ENCODE data around the gene DIRAS1.
"Not testable (repeated sequence)": the region's sequence is repeated elsewhere in the genome, so short reads cannot be mapped to it uniquely, and the experiment has no call there.

Gene DIRAS1

DNA sequence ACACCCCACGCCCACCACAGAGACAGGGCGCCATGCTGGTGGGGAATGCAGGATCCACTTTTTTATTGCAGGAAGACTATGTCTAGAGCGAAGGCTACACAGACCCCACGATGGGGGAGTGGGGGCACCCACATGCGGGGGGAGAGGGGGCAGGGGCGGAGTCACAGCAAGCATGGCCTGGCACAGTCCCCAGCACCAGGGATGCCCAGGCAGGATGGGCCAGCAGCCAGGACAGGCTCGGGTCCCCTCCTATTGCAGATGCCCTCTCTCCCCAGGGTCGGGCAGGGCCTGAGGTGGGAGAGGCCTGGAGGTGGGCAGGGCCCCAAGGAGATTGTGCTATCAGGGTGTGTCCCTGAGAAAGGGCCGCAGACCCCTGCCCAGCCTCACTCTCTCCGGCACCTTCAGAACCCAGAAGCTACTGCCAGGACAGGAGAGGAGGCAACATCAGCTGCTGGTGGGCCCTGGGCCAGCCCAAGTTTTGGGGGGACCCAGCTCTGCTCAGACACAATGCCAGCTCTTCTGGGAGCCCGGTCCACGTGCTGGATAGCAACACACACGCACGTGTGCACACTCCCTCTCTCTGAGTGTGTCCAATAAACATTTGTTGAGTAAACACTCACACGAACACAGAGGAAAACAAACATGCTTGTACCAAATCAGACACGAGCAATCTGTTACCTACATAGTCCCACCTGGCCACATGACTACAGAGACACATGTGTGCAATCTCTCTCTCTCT lies 6.5 kb downstream of the DIRAS1 start:
- Mint-ChIP-seq H3K4me3 (no peak overlapping the region), H3K4me1 (ENCODE audit: low read depth) (no peaks in the 10 kb centered on the region), H3K27me3 (ENCODE audit: low read depth) (peaks cover 6% of the 10 kb centered on the region)

GRCh38 chr19:2714102-2714501 lies 7.1 kb downstream of the DIRAS1 start:
- not testable (repeated sequence) for H3K27ac Mint-ChIP-seq; H3K36me3 Mint-ChIP-seq (ENCODE audit: low read depth); H3K4me1 Mint-ChIP-seq (ENCODE audit: low read depth); H3K27me3 Mint-ChIP-seq (ENCODE audit: low read depth); H3K4me3 Mint-ChIP-seq
- H3K9me3 Mint-ChIP-seq, result peaks cover 11% of the 10 kb centered on the region

More for the DNA sequence above, 6.5 kb downstream of the DIRAS1 start:
- Mint-ChIP-seq H3K27ac (no peak overlapping the region), H3K9me3 (peaks cover 11% of the 10 kb centered on the region), H3K36me3 (ENCODE audit: low read depth) (no peaks in the 10 kb centered on the region)

DNA sequence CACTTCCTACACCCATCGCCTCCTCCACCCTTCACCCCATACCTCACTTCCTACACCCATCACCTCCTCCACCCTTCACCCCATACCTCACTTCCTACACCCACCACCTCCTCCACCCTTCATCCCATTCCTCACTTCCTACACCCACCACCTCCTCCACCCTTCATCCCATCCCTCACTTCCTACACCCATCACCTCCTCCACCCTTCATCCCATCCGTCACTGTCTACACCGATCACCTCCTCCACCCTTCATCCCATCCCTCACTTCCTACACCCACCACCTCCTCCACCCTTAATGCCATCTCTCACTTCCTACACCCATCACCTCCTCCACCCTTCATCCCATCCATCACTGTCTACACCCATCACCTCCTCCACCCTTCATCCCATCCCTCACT lies 8.0 kb downstream of the DIRAS1 start:
- not testable (repeated sequence) for H3K36me3 Mint-ChIP-seq (ENCODE audit: low read depth); H3K4me1 Mint-ChIP-seq (ENCODE audit: low read depth); H3K27me3 Mint-ChIP-seq (ENCODE audit: low read depth); H3K27ac Mint-ChIP-seq; H3K4me3 Mint-ChIP-seq
- peaks cover 11% of the 10 kb centered on the region for H3K9me3 Mint-ChIP-seq

- Mint-ChIP-seq H3K36me3 (ENCODE audit: low read depth) (no peaks in the 10 kb centered on the region), H3K27me3 (ENCODE audit: low read depth) (peaks cover 3% of the 10 kb centered on the region), H3K4me3 (no peak overlapping the region), H3K4me1 (ENCODE audit: low read depth) (no peaks in the 10 kb centered on the region), H3K9me3 (peaks cover 11% of the 10 kb centered on the region), H3K27ac (no peak overlapping the region)
These were observed 9.3 kb downstream of the DIRAS1 start for GRCh38 chr19:2711875-2712205.

- Mint-ChIP-seq H3K27me3 (ENCODE audit: low read depth) (peaks cover 3% of the 10 kb centered on the region), H3K9me3 (peaks cover 11% of the 10 kb centered on the region), H3K4me1 (ENCODE audit: low read depth) (no peaks in the 10 kb centered on the region), H3K4me3 (no peak overlapping the region), H3K36me3 (ENCODE audit: low read depth) (no peaks in the 10 kb centered on the region), H3K27ac (no peak overlapping the region)
These were observed 9.8 kb downstream of the DIRAS1 start for GRCh38 chr19:2711172-2711874.

- no peak overlapping the region for H3K27ac Mint-ChIP-seq
- peaks cover 2% of the 10 kb centered on the region for H3K4me1 Mint-ChIP-seq (ENCODE audit: low read depth)
- H3K36me3 Mint-ChIP-seq (ENCODE audit: low read depth), result no peaks in the 10 kb centered on the region
- H3K4me3 Mint-ChIP-seq, result no peak overlapping the region
- H3K9me3 Mint-ChIP-seq, result no peaks in the 10 kb centered on the region
- H3K27me3 Mint-ChIP-seq (ENCODE audit: low read depth), result peaks cover 8% of the 10 kb centered on the region
These were observed 14.9 kb downstream of the DIRAS1 start for GRCh38 chr19:2706251-2706650.

DNA sequence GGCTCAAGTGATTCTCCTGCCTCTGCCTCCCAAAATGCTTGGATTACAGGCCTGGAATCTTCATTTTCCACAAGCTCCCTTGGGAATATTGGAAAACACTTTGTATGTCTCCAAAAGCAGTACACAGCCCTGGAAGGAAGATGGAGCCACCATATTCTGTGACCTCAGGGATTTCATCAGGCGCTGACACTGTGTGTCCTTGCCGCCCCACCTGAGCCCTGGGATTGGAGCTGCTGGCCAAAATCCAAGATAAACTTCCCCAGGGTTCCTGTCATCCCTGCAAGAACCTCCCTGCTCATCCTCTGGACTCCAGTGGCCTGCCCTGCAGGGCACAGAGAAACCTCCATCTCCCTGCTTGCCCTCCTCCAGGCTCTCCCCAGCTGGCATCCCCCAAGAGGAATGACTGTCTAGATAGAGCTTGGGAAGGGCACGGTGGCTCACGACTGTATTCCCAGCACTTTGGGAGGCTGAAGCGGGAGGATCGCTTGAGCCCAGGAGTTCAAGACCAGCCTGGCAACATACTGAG lies 17.4 kb downstream of the DIRAS1 start:
- Mint-ChIP-seq H3K9me3 (no peaks in the 10 kb centered on the region), H3K36me3 (ENCODE audit: low read depth) (no peaks in the 10 kb centered on the region), H3K4me1 (ENCODE audit: low read depth) (peaks cover 2% of the 10 kb centered on the region), H3K27ac (no peak overlapping the region), H3K27me3 (ENCODE audit: low read depth) (peaks cover 13% of the 10 kb centered on the region), H3K4me3 (no peak overlapping the region)

GRCh38 chr19:2703077-2703437 lies 18.1 kb downstream of the DIRAS1 start:
- H3K4me3 Mint-ChIP-seq, result peak overlapping the region; percentile 50
- peaks cover 2% of the 10 kb centered on the region for H3K4me1 Mint-ChIP-seq (ENCODE audit: low read depth)
- no peak overlapping the region for H3K27ac Mint-ChIP-seq
- no peaks in the 10 kb centered on the region for H3K36me3 Mint-ChIP-seq (ENCODE audit: low read depth)
- H3K27me3 Mint-ChIP-seq (ENCODE audit: low read depth), result peaks cover 13% of the 10 kb centered on the region
- no peaks in the 10 kb centered on the region for H3K9me3 Mint-ChIP-seq

DNA sequence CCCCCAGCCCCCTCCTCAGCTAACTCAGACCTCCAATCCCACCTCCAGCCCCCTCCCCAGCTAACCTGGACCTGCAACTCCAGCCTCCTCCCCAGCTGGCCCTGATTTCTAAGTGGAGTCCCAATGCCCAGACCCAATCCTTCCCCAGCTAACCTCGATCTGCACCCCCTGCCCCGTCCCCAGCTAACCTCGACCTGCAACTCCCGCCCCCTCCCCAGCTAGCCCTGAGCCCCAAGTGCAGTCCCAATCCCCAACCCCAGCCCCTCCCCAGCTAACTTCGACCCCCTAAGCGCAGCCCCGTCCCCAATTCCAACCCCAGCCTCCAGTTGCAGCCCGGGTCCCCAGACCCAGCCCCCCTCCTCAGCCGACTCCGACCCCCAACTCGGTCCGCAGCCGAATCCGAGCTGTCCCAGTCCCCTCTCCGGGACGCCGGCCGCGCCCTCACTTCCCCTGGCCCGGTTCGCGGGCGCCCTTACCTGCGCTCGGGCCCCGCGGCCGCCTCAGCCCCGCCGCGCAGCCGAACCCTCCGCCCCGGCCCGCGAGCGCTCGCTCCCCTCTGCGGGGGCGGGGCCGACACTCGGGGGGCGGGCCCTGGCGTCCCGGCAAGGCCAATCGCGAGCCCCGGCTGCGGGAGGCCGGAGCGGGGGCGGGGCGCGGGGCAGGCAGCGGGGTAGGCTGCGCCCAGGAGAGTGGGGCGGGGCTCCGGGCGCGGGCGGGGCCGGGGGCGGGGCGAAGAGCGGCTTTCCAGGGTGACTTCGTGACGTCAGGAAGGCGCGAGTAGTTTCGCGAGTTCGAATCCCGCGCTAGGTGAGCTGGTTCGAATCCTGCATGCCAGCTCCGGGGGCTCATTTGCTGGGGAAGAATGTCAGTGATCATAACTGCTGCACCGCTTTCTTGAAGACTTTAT lies 18.7 kb downstream of the DIRAS1 start, which contains the start of gene GNG7:
Gene GNG7 (minus strand): TSS at position 525 of the 907 bp plus-strand sequence. CDS start 182,006 bp downstream, outside the sequence.
- no peak within 1 kb of the TSS for H3K27ac Mint-ChIP-seq
- H3K27me3 Mint-ChIP-seq (ENCODE audit: low read depth), result peaks cover 13% of the 10 kb centered on the region
- H3K9me3 Mint-ChIP-seq, result no peaks in the 10 kb centered on the region
- peaks cover 2% of the 10 kb centered on the region for H3K4me1 Mint-ChIP-seq (ENCODE audit: low read depth)
- no peaks in the 10 kb centered on the region for H3K36me3 Mint-ChIP-seq (ENCODE audit: low read depth)
- H3K4me3 Mint-ChIP-seq, result peak within 1 kb of the TSS; percentile 50

DNA sequence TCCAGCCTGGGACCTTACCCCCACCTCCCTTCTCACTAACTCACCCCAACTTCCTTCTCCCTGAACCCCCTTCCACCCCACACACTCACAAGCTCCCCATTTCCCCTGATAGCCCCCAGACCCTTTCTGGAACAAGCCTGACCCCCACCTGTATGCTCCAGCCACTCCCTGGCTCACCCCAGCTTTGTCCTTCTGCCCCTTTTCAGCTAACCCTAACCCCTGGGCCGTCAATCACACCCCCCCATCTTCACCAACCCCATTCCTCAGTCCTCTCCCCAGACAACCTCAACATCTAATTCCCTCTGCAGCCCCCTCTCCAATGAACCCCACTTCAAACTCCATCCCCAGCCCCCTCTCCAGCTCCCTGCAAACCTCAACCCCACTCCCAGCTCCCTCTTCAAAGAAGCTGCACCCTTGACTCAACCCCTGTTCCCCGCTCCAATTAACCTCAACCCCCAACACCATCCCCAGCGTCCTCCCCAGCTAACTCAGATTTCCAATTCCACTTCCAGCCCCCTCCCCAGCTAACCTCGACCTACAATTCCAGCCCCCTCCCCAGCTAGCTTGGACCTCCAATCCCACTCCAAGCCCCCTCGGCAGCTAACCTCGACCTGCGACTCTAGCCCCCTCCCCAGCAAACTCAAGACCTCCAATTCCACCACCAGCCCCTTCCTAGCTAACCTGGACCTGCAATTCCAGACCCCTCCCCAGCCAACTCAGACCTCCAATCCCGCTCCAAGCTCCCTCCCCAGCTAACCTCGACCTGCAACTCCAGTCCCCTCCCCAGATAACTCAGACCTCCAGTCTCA lies 19.6 kb downstream of the DIRAS1 start:
- Mint-ChIP-seq H3K27me3 (ENCODE audit: low read depth) (peaks cover 13% of the 10 kb centered on the region), H3K4me1 (ENCODE audit: low read depth) (peaks cover 2% of the 10 kb centered on the region)

GRCh38 chr19:2700660-2701360 lies 20.4 kb downstream of the DIRAS1 start:
- Mint-ChIP-seq H3K4me1 (ENCODE audit: low read depth) (peaks cover 2% of the 10 kb centered on the region), H3K27ac (no peak overlapping the region), H3K36me3 (ENCODE audit: low read depth) (no peaks in the 10 kb centered on the region), H3K9me3 (no peaks in the 10 kb centered on the region), H3K27me3 (ENCODE audit: low read depth) (peaks cover 13% of the 10 kb centered on the region), H3K4me3 (no peak overlapping the region)

More for the DNA sequence above, 19.6 kb downstream of the DIRAS1 start:
- no peaks in the 10 kb centered on the region for H3K9me3 Mint-ChIP-seq
- no peaks in the 10 kb centered on the region for H3K36me3 Mint-ChIP-seq (ENCODE audit: low read depth)
- peak overlapping the region; percentile 46 for H3K4me3 Mint-ChIP-seq
- no peak overlapping the region for H3K27ac Mint-ChIP-seq

DNA sequence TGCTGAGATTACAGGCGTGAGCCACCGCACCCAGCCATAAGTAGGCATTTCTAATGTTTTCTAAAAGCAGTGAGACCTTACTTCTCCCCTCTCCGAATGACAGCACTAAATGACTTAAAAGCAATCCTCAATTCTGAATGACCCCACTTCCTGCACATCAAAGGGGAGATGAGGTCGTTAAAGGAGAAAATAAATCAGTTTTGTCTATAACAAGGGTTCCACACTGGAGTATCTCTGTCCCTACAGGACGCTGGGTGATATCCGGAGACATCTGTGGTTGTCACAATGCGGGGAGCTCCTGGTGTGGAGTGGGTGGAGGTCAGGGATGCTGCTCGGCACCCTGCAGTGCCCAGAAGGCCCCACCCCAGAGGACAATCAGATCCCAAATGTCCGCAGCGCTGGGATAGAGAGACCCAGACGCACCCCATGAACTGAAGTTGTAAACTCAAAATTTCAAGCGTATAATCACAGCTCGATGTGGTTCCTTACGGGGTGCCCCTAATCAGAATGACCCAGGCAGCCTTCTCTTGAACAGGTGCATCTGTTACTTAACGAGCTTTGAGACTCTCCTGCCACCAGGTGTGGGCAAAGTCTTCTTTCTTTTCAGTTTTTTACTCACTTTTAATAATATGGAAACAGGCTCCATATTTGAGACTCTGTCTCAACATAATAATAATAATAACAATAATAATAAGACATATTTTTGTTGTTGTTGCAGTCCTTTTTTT lies 21.6 kb downstream of the DIRAS1 start:
- no peaks in the 10 kb centered on the region for H3K36me3 Mint-ChIP-seq (ENCODE audit: low read depth)
- peaks cover 13% of the 10 kb centered on the region for H3K27me3 Mint-ChIP-seq (ENCODE audit: low read depth)
- H3K4me1 Mint-ChIP-seq (ENCODE audit: low read depth), result peaks cover 2% of the 10 kb centered on the region

GRCh38 chr19:2694196-2694595 lies 27.0 kb downstream of the DIRAS1 start:
- Mint-ChIP-seq H3K27me3 (ENCODE audit: low read depth) (no peaks in the 10 kb centered on the region), H3K9me3 (no peaks in the 10 kb centered on the region), H3K36me3 (ENCODE audit: low read depth) (no peaks in the 10 kb centered on the region), H3K27ac (no peak overlapping the region), H3K4me3 (no peak overlapping the region), H3K4me1 (ENCODE audit: low read depth) (no peaks in the 10 kb centered on the region)

More for the DNA sequence above, 21.6 kb downstream of the DIRAS1 start:
- Mint-ChIP-seq H3K4me3 (no peak overlapping the region), H3K27ac (no peak overlapping the region), H3K9me3 (no peaks in the 10 kb centered on the region)
